Suprapubic skin (tissue), 4 donors: ENCODE results near the gene TRIO. TPM values are rescaled to one million over a fixed set of nuclear protein-coding genes. Genes with fewer than 3 reads are reported as not detected.

Source experiments
- DNase-seq, 2 donors: peaks; one replicate each; pipeline ENCODE4 v3.0.0-alpha.2; 2019; ENCODE audit warnings: low spot score in 2 of 2
- H3K27ac ChIP-seq: fragments of 200-600 bp; sonication (generic); one replicate; pipeline ENCODE4 v1.5.1; 2019
- H3K27me3 ChIP-seq: fragments of 200-600 bp; sonication (generic); one replicate; pipeline ENCODE4 v1.5.1; 2019
- H3K36me3 ChIP-seq: fragments of 200-600 bp; sonication (generic); one replicate; pipeline ENCODE4 v1.5.1; 2019
- H3K4me1 ChIP-seq: fragments of 200-600 bp; sonication (generic); one replicate; pipeline ENCODE4 v1.5.1; 2019
- H3K4me3 ChIP-seq: fragments of 200-600 bp; sonication (generic); one replicate; pipeline ENCODE4 v1.5.1; 2019; ENCODE audit warnings: mild to moderate bottlenecking
- H3K9me3 ChIP-seq: fragments of 200-600 bp; sonication (generic); one replicate; pipeline ENCODE4 v1.5.1; 2019
- CTCF ChIP-seq, 2 donors: fragments of 200-600 bp in 1 of 2; fragments of 450-650 bp in 1 of 2; sonication (generic) in 1 of 2; IDR thresholded peaks; one replicate each; pipeline ENCODE4 v1.5.1; 2016 to 2019; ENCODE audit warnings: antibody characterized with exemption in 2 of 2, mild to moderate bottlenecking in 1 of 2, moderate library complexity in 1 of 2
- EP300 ChIP-seq: sonication (generic); formaldehyde crosslinking; IDR thresholded peaks from one replicate; pipeline ENCODE4 v1.6.1; 2017; ENCODE audit warnings: antibody characterized with exemption
- POLR2A ChIP-seq, 2 donors: fragments of 450-650 bp; IDR thresholded peaks; one replicate each; pipeline ENCODE4 v1.6.1; 2017; ENCODE audit warnings: antibody characterized with exemption in 2 of 2, mild to moderate bottlenecking in 2 of 2, moderate library complexity in 2 of 2
- POLR2AphosphoS5 ChIP-seq, 3 donors: sonication (generic); formaldehyde crosslinking; IDR thresholded peaks; one replicate each; pipeline ENCODE4 v1.6.1; 2017; ENCODE audit warnings: antibody characterized with exemption in 3 of 3
- WGBS: methylation state at CpG from one replicate; pipeline ENCODE4 v1.1.5; 2018; 5-methylcytosine and 5-hydroxymethylcytosine counted together
- total RNA-seq, 4 donors: library from RNA; depleted of rRNA; stranded (reverse); fragments of >200 nt; gene quantifications; one replicate each; pipeline ENCODE4 v1.1.0, GENCODE V29; 2016

TRIO gene
- total RNA-seq, 4 donors from 2014 or later = 62.7 to 159 (median 70.4) TPM

- H3K9me3 ChIP-seq = no peaks in the 10 kb centered on the region
- H3K4me3 ChIP-seq = no peak overlapping the region
- TF ChIP-seq EP300 = no peak
- no peak for TF ChIP-seq POLR2A (IDR thresholded peaks at IDR 0.05)
- TF ChIP-seq POLR2AphosphoS5 (IDR thresholded peaks at IDR 0.05) = no peak
- no peak for TF ChIP-seq CTCF (IDR thresholded peaks at IDR 0.05)
- H3K4me1 ChIP-seq = no peaks in the 10 kb centered on the region
- no peak for DNase-seq
- no peak overlapping the region for H3K27ac ChIP-seq
- WGBS = 90% methylated on average over 1 of the region's 1 CpG
- no peaks in the 10 kb centered on the region for H3K27me3 ChIP-seq
- peaks cover 74% of the 10 kb centered on the region for H3K36me3 ChIP-seq
These were observed 221.0 kb downstream of the TRIO start for GRCh38 chr5:14364096-14364495.

GRCh38 chr5:14364576-14365472 lies 221.7 kb downstream of the TRIO start:
- Histone ChIP-seq H3K4me1 (no peaks in the 10 kb centered on the region), H3K4me3 (no peak overlapping the region), H3K27ac (no peak overlapping the region), H3K27me3 (no peaks in the 10 kb centered on the region), H3K9me3 (no peaks in the 10 kb centered on the region), H3K36me3 (peaks cover 74% of the 10 kb centered on the region)
- TF ChIP-seq POLR2A (IDR thresholded peaks at IDR 0.05) = no peak
- TF ChIP-seq CTCF (IDR thresholded peaks at IDR 0.05) = peak in 1 of 2 donors; percentile 42
- 88% methylated on average over 8 of the region's 12 CpGs for WGBS
- no peak for DNase-seq

- Histone ChIP-seq H3K4me1 (no peaks in the 10 kb centered on the region), H3K27me3 (no peaks in the 10 kb centered on the region), H3K36me3 (peaks cover 74% of the 10 kb centered on the region), H3K9me3 (no peaks in the 10 kb centered on the region), H3K4me3 (no peak overlapping the region), H3K27ac (no peak overlapping the region)
- 79% methylated on average over 2 of the region's 2 CpGs for WGBS
- TF ChIP-seq POLR2AphosphoS5 (IDR thresholded peaks at IDR 0.05) (no peak), EP300 (no peak), POLR2A (IDR thresholded peaks at IDR 0.05) (no peak), CTCF (IDR thresholded peaks at IDR 0.05) (no peak)
- DNase-seq = no peak
These were observed 222.8 kb downstream of the TRIO start for GRCh38 chr5:14365831-14366430.

GRCh38 chr5:14366763-14367162 lies 223.6 kb downstream of the TRIO start:
- no peaks in the 10 kb centered on the region for H3K9me3 ChIP-seq
- no peak for DNase-seq
- TF ChIP-seq EP300 = no peak
- TF ChIP-seq POLR2AphosphoS5 (IDR thresholded peaks at IDR 0.05) = no peak
- TF ChIP-seq CTCF (IDR thresholded peaks at IDR 0.05) = no peak
- TF ChIP-seq POLR2A (IDR thresholded peaks at IDR 0.05) = no peak
- H3K4me1 ChIP-seq = no peaks in the 10 kb centered on the region
- H3K36me3 ChIP-seq = peaks cover 76% of the 10 kb centered on the region
- 77% methylated on average over 8 of the region's 10 CpGs for WGBS
- H3K27me3 ChIP-seq = no peaks in the 10 kb centered on the region
- H3K4me3 ChIP-seq = no peak overlapping the region
- no peak overlapping the region for H3K27ac ChIP-seq

GRCh38 chr5:14367364-14367763 lies 224.2 kb downstream of the TRIO start:
- TF ChIP-seq POLR2A (IDR thresholded peaks at IDR 0.05) = no peak
- no peak for TF ChIP-seq CTCF (IDR thresholded peaks at IDR 0.05)
- no peak for TF ChIP-seq EP300
- no peak for TF ChIP-seq POLR2AphosphoS5 (IDR thresholded peaks at IDR 0.05)
- no peaks in the 10 kb centered on the region for H3K4me1 ChIP-seq
- WGBS = 95% methylated on average over 3 of the region's 3 CpGs
- H3K9me3 ChIP-seq = no peaks in the 10 kb centered on the region
- H3K4me3 ChIP-seq = no peak overlapping the region
- H3K27me3 ChIP-seq = no peaks in the 10 kb centered on the region
- peaks cover 73% of the 10 kb centered on the region for H3K36me3 ChIP-seq
- no peak overlapping the region for H3K27ac ChIP-seq
- DNase-seq = no peak
